ENCODE results near the gene ESPNL.

ESPNL gene

DNA sequence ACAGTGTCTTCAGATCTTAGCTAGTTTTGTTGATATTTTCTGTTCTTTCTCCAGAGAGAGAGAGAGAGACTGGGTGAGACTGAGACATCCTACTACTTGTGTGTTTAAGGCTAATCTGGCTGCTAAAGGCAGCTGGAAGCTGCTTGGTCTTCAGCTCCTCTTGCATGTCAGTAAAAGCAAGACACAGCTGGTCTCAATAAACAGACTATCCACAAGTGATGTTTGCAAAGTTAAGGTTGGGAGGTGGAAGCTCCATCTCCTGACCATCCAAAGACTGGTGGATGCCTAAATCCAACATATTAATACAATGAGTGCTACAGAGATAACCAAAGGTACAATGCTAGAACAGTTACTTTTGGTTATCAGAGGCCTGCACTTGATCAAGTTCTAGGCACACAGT is 76.5 kb downstream of the ESPNL start:
- DNase-seq = no peak

DNA sequence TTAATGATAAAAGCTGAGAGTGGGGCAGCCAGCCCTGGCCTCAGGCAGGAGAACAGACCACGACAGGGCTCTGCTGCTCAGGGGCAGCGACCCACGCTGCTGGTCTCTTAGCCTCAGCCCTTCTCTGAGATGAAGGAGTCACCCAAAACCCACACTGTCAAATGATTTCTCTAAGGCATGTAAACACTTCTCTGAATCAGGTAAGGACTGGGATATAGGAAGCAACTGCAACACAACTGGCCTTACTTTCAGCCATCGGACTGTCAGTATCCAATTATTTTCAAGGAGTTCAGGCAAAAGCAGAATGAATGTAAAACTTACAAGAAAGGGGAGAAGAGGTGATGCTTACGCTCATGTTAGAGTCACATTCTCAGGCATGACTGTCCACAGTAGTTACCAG is 80.4 kb downstream of the ESPNL start:
- DNase-seq = no peak

- DNase-seq = no peak
These were observed 82.2 kb downstream of the ESPNL start for GRCh38 chr2:238182362-238182761.

All from activated T-cell treated with anti-CD3 and anti-CD28 coated beads, Interleukin-2, amount 50 U/mL, for 1 hour (primary cell).